ENCODE results near the gene LDB3. TPM values are rescaled to one million over a fixed set of nuclear protein-coding genes. Genes with fewer than 3 reads are reported as not detected.

LDB3 gene
- total and polyA plus RNA-seq, 9 of the 15 experiments (the other 6 are each of a cell fraction or from before 2014, with no cell fraction given), result 0.03 TPM; not detected in 8

DNA sequence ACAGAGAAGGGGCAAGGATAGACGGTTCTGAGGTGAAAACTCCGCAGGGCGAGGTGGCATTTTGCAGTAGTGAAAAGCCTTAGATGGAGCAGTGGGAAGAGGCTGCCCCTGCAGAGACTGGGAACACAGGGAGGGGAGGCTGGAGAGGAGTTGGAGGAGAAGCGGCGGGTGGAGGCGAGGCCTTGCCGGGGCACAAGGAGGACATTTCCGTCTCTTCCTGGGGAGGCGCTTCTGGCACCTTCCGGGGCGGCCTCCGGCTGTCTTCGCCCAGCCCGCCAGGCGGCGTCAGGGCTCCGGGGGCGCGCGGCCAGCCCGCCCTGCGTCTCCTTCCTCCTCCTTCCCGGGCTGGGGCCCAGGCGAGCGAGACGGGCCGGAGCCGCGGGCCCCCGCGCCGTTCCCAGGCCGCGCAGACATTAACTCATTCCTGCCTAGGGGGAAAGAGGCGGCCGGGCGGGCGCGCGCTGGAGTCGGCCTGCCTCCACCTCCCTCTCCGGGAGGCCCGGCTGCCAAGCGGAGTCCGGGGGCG, 42.7 kb downstream of the LDB3 start (continued):
- TF ChIP-seq, protein P1, sequence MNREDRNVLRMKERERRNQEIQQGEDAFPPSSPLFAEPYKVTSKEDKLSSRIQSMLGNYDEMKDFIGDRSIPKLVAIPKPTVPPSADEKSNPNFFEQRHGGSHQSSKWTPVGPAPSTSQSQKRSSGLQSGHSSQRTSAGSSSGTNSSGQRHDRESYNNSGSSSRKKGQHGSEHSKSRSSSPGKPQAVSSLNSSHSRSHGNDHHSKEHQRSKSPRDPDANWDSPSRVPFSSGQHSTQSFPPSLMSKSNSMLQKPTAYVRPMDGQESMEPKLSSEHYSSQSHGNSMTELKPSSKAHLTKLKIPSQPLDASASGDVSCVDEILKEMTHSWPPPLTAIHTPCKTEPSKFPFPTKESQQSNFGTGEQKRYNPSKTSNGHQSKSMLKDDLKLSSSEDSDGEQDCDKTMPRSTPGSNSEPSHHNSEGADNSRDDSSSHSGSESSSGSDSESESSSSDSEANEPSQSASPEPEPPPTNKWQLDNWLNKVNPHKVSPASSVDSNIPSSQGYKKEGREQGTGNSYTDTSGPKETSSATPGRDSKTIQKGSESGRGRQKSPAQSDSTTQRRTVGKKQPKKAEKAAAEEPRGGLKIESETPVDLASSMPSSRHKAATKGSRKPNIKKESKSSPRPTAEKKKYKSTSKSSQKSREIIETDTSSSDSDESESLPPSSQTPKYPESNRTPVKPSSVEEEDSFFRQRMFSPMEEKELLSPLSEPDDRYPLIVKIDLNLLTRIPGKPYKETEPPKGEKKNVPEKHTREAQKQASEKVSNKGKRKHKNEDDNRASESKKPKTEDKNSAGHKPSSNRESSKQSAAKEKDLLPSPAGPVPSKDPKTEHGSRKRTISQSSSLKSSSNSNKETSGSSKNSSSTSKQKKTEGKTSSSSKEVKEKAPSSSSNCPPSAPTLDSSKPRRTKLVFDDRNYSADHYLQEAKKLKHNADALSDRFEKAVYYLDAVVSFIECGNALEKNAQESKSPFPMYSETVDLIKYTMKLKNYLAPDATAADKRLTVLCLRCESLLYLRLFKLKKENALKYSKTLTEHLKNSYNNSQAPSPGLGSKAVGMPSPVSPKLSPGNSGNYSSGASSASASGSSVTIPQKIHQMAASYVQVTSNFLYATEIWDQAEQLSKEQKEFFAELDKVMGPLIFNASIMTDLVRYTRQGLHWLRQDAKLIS (CRISPR knock-in tag; IDR thresholded peaks at IDR 0.05), result peak; percentile 41; the same call in 1 of the 2 replicates
- TF ChIP-seq ZNF507 (tag; conservative IDR thresholded peaks at IDR 0.05), result no peak
- TF ChIP-seq RFX1 (IDR thresholded peaks at IDR 0.05), result no peak
- TF ChIP-seq, protein P2, sequence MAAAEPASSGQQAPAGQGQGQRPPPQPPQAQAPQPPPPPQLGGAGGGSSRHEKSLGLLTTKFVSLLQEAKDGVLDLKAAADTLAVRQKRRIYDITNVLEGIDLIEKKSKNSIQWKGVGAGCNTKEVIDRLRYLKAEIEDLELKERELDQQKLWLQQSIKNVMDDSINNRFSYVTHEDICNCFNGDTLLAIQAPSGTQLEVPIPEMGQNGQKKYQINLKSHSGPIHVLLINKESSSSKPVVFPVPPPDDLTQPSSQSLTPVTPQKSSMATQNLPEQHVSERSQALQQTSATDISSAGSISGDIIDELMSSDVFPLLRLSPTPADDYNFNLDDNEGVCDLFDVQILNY (CRISPR knock-in tag; IDR thresholded peaks at IDR 0.05), result no peak
- no peak for TF ChIP-seq FOXP1 (CRISPR knock-in tag; IDR thresholded peaks at IDR 0.05)
- TF ChIP-seq CBX3 (IDR thresholded peaks at IDR 0.05; ENCODE audit: borderline replicate concordance in 1 of 2, low read length in 2 of 2), result no peak
- TF ChIP-seq ZFPM2 (CRISPR knock-in tag; IDR thresholded peaks at IDR 0.05), result no peak
- no peak for TF ChIP-seq KDM1A (IDR thresholded peaks at IDR 0.05)
- TF ChIP-seq, protein P3, sequence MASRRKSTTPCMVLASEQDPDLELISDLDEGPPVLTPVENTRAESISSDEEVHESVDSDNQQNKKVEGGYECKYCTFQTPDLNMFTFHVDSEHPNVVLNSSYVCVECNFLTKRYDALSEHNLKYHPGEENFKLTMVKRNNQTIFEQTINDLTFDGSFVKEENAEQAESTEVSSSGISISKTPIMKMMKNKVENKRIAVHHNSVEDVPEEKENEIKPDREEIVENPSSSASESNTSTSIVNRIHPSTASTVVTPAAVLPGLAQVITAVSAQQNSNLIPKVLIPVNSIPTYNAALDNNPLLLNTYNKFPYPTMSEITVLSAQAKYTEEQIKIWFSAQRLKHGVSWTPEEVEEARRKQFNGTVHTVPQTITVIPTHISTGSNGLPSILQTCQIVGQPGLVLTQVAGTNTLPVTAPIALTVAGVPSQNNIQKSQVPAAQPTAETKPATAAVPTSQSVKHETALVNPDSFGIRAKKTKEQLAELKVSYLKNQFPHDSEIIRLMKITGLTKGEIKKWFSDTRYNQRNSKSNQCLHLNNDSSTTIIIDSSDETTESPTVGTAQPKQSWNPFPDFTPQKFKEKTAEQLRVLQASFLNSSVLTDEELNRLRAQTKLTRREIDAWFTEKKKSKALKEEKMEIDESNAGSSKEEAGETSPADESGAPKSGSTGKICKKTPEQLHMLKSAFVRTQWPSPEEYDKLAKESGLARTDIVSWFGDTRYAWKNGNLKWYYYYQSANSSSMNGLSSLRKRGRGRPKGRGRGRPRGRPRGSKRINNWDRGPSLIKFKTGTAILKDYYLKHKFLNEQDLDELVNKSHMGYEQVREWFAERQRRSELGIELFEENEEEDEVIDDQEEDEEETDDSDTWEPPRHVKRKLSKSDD (conservative IDR thresholded peaks at IDR 0.05; ENCODE audit: low read length), result no peak
- TF ChIP-seq ZNF143 (CRISPR knock-in tag; IDR thresholded peaks at IDR 0.05), result no peak
- no peak for TF ChIP-seq ZNF586 (CRISPR knock-in tag; conservative IDR thresholded peaks at IDR 0.05)
- TF ChIP-seq, protein P4, sequence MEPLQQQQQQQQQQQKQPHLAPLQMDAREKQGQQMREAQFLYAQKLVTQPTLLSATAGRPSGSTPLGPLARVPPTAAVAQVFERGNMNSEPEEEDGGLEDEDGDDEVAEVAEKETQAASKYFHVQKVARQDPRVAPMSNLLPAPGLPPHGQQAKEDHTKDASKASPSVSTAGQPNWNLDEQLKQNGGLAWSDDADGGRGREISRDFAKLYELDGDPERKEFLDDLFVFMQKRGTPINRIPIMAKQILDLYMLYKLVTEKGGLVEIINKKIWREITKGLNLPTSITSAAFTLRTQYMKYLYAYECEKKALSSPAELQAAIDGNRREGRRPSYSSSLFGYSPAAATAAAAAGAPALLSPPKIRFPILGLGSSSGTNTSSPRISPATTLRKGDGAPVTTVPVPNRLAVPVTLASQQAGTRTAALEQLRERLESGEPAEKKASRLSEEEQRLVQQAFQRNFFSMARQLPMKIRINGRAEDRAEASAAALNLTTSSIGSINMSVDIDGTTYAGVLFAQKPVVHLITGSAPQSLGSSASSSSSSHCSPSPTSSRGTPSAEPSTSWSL (CRISPR knock-in tag; IDR thresholded peaks at IDR 0.05; ENCODE audit: borderline replicate concordance), result no peak
- no peak for TF ChIP-seq MBD2 (IDR thresholded peaks at IDR 0.05; ENCODE audit: borderline replicate concordance, low read depth)
- no peak for TF ChIP-seq KDM4B (IDR thresholded peaks at IDR 0.05; ENCODE audit: borderline replicate concordance in 2 of 2, low read depth in 1 of 2)
- no peak for TF ChIP-seq PTBP1 (IDR thresholded peaks at IDR 0.05; ENCODE audit: low read depth, low read length)
- TF ChIP-seq EGR1 (conservative IDR thresholded peaks at IDR 0.05), result peak; percentile 30; the same call in 1 of the 2 replicates
- TF ChIP-seq CHD1 (IDR thresholded peaks at IDR 0.05; ENCODE audit: low read length), result no peak
